IPS-NIHi11 (cell line): ENCODE measurements around the gene ZNF350.
A peak's percentile ranks its signal among the peaks of the same experiment; 100 is the strongest.
"Not testable (repeated sequence)": the region's sequence is repeated elsewhere in the genome, so short reads cannot be mapped to it uniquely, and the experiment has no call there.

Source experiments
- DNase-seq: peaks from one replicate; pipeline ENCODE4 v3.0.0; 2012; ENCODE audit warnings: mixed read lengths, low spot score

Gene ZNF350

DNA sequence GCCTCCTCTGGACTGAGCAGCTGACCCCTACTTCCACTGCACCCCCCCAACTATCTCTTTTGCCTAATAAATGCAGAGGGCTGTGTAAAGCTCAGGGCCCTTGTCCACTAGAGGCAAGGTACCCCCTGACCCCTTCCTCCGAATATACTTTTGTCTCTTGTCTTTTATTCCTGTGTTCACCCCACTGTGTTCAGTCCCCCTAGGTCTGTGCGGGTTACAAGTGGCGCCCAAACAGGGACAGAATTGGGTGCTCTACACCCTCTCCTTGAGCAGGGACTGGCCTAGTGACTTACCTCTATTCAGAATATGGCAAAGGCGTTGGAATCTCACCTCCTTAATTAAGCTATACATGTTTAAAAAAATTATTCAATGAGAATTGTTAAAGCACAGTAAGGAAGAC, 15.0 kb downstream of the ZNF350 start:
- DNase-seq = no peak

DNA sequence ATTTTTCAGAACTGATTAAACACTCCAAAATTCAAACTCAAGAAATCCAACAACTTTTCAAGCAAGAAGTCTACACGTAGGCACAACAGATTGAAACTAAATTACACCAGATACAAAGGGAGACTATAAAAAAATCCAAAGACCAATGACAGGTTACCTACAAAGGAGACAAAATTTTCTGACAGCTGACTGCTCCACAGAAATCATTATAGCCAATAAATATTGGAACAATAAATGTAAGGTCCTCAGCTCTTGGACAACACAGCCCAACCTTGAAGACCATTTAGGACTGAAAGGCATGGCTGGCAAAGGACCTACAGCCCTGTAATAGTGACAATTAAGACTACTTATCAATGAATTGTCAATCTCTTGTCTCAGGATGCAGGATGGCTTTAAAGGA, 15.9 kb downstream of the ZNF350 start:
- no peak for DNase-seq

DNA sequence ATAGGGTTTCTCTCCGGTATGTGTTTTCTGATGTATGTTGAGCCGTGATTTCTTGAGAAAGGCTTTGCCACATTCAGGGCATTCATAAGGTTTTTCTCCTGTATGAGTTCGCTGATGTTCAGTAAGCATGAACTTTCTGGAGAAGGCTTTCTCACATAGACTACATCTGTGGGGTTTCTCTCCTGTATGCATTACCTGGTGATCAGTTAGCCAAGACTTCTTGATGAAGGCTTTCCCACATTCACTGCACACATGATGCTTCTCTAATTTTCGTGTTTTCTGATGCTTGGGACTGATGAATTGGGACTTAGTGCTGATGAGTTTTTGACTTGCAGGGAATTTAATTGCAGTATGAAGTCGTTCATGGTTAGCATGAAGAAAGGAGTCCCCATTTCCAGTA, 21.1 kb downstream of the ZNF350 start:
- no peak for DNase-seq

DNA sequence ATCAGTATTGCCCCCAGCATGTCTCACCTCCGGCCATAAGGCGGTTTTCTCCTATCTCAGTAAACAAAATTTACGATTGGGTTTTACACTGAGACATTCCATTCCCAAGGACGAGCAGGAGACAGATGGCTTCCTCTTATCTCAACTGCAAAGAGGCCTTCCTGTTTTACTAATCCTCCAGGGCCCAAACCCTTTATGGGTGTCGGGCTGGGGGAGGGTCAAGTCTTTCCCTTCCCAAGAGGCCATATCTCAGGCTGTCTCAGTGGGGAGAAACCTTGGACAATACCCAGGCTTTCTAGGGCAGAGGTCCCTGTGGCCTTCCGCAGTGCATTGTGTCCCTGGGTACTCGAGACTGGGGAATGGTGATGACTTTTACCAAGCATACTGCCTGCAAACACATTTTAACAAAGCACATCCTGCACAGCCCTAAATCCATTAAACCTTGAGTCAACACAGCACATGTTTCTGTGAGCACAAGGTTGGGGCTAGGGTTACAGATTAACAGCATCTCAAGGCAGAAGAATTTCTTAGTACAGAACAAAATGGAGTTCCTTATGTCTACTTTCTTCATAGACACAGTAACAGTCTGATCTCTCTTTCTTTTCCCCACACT, 25.9 kb downstream of the ZNF350 start:
- DNase-seq = not testable (repeated sequence)

DNA sequence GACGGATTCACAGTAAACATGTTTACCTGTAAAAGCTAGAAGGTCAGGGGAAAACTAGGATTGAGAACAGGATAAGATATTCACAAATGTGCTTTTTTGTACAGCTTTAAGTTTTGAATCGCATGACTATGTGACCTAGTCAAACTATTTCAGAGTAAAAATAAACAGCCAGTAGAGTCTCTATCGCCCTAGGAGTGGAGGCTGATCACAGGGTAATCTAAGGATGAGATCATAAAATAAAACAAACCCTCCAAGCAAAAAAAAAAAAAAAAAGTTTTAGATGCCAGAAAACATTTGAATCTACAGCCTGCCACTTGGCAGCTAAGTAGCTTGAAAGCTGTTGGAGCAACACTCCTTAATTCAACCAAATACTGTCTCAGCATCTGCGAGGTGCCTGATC, 26.8 kb downstream of the ZNF350 start:
- DNase-seq = no peak

DNA sequence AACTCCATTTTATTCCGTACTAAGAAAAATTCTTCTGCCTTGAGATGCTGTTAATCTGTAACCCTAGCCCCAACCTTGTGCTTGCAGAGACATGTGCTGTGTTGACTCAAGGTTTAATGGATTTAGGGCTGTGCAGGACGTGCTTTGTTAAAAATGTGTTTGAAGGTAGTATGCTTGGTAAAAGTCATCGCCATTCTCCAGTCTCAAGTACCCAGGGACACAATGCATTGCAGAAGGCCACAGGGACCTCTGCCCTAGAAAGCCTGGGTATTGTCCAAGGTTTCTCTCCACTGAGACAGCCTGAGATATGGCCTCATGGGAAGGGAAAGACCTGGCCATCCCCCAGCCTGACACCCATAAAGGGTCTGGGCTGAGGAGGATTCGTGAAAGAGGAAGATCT, 28.8 kb downstream of the ZNF350 start:
- DNase-seq = not testable (repeated sequence)

DNA sequence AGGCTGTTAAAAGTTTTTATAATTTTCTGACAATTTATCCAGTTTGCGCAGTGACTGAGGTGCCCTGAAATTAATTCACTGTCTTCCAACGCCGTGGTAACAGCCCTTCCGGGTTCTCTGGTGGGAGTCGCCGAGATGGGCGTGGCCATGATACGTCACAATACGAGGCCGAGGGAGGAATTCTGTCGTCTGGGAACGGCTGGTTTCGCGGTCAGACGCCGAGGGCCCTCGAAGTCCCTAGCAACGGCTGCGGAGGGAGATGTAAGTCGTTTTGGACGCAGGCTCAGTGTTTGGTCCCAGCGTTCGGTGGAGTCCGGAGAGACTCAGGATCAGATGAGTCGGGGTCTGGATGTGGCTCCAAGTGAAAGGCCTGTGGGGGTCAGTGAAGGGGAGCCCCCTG, 37.7 kb downstream of the ZNF350 start:
- no peak for DNase-seq

DNA sequence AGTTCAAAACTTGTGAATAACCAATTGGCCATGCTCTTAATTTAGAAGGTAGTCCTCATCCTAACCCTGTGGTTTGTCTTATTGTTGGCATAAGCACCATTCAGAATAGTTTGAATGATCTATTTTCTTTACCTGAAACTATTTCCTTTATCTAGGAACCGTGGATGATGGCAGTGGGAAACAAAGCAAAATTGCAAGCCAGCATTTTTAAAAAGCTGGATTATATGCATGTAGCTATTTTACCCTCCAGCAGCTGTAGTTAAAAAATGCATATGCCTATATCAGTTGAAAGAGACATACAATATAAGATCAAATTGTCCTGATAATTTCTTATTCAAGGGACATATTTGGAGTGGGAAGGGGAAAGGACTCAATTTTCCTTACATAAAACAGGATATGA, 40.0 kb downstream of the ZNF350 start:
- DNase-seq = no peak

DNA sequence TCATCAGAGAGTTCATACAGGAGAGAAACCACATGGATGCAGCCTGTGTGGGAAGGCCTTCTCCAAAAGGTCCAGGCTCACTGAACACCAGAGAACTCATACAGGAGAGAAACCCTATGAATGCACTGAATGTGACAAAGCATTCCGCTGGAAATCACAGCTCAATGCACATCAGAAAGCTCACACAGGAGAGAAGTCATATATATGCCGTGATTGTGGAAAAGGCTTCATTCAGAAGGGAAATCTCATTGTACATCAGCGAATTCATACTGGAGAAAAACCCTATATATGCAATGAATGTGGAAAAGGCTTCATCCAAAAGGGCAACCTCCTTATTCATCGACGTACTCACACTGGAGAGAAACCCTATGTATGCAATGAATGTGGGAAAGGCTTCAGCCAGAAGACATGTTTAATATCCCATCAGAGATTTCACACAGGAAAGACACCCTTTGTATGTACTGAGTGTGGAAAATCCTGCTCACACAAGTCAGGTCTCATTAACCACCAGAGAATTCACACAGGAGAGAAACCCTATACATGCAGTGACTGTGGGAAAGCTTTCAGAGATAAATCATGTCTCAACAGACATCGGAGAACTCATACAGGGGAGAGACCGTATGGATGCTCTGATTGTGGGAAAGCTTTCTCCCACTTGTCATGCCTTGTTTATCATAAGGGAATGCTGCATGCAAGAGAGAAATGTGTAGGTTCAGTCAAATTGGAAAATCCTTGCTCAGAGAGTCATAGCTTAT, 41.7 kb downstream of the ZNF350 start:
- DNase-seq = no peak

DNA sequence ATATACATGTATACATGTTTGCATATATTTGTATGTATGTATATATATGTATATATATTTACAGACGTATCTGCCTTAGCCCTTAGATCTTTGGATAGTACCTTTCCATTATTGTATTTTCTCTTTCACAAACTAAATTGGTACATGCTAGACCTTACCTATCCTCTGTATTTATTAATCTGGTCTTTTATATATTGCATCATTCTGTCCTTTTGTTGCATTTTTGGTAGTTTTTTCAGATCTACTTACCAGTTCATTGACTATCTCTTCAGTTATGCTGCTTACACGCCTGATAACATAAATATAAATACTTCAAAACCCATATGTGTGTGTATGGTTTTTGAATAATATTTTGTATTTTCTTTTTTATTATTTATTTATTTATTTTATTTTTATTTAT, 47.7 kb downstream of the ZNF350 start:
- no peak for DNase-seq

DNA sequence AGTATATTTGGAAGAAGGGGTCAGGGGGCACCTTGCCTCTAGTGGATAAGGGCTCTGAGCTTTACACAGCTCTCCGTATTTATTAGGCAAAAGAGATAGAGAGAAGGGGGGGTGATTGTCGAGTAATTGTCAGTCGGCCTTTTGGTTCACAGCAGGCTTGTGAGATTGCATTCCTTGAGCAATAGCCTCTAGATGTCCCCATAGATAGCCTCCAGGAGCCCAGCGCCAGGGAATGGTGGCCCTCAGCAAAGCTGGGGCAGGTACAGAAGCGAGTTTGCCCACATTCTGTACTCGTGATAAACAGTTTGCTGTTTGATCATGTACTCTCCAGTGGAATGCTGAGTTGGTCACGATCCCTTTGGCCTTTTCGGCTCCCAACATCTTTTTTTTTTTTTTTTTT, 54.7 kb downstream of the ZNF350 start:
- no peak for DNase-seq

DNA sequence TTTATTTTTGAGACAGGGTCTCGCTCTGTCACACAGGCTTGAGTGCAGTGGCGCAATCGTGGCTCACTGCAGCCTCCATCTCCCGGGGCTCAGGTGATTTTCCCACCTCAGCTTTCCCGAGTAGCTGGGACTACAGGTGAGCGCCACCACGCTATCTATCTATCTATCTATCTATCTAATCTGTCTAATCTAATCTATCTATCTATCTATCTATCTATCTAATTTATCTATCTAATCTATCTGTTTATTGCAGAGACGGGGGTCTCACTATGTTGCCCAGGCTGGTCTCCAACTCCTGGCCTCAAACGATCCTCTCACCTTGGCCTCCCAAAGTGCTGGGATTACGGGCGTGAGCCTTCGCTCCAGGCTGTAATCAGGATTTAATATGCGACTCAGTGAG, 58.8 kb downstream of the ZNF350 start:
- no peak for DNase-seq

DNA sequence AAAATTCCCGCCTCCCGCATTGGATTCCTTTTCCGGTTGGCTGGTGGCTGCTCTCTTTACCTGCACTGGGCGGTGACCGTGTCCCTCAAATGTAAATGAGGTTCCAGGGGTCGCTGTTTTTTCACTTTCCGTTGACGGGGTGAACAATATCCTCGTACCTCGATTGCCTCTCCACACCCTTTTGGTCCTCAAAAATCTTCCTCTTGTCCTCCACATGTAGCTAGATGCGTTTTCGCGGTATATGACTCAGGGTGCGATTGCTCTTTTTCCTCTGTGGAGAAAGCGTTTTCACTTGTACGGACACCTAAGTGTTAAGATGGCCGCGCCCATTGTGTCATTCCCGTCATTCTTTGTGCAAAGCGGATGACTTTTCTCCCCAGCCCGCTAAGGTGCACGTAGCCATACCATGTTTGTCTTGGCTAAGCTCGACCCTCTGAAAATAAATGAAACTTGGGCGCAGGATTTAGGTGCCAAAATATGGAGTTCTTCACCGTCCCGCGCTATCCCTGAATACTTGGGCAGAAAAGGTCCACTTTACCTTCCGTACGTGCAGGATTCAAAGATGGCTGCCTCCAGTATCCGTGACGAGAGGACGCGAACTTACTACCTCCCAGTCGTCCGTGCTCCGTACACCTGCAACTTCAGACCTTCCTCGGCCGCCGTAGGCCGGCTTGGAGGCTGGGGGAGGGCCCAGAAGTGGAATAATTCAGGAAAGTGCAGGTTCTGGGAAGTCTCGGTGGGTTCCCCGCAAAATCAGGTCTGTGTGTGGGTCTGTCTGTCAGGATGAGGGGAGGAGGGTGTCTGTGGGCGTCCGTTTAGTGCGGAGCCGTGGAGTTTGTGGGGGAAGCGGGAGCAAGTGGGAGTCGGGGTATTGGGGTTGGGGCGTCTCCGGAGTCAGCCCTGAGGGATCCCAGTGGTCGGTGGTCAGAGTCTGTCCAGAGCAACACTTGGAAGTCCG, 59.6 kb downstream of the ZNF350 start, which contains the start of gene ZNF613:
ZNF613 (plus strand) TSS at position 689 of the 958 bp plus-strand sequence. CDS start 8,749 bp downstream, outside the sequence.
- DNase-seq = peak; percentile 91

DNA sequence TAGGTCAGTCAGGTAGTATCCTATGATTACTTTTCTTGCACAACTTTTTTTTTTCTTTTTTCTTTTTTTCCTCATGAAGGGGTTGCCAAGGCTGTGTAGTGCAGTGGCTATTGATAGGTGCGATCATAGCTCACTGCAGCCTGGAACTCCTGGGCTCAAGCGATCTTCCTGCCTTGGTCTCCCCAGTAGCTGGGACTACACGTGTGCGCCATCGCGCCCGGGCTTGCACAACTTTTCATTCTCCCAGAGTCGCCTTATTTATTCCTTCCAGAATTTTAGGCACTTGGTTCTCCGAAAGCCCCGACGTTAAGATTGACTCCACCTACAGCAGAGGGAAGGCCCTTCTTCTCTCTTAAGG, 60.2 kb downstream of the ZNF350 start:
- DNase-seq = no peak

DNA sequence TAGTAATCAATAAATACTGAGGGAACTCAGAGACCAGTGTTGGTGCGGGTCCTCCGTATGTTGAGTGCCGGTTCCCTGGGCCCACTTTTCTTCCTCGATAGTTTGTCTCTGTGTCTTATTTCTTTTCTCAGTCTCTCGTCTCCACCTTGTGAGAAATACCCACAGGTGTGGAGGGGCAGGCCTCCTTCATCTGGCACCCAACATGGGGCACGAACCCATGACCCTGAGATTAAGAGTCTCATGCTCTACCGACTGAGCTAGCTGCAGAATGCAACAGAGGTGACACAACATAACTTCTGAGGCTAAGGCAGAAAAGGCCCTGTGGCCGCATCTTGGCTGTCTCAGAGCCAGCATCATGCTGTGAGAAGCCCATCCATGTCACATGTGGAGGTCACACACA, 64.7 kb downstream of the ZNF350 start:
- no peak for DNase-seq

DNA sequence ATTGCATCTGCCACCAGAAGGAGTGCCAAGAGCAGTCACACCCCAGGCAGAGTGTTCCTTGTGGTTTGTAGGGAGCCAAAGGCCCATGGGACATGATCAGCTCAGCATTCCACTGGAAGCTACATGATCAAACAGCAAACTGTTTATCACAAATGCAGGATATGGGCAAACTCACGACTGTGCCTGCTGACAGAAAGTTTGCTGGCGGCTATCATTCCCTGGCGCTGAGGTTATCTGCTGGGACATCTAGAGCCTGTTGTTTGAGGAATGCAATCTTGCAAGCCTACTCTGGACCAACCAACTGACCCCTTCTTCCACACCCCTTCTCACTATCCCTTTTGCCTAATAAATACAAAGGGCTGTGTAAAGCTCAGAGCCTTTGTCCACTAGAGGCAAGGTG, 67.0 kb downstream of the ZNF350 start:
- no peak for DNase-seq

DNA sequence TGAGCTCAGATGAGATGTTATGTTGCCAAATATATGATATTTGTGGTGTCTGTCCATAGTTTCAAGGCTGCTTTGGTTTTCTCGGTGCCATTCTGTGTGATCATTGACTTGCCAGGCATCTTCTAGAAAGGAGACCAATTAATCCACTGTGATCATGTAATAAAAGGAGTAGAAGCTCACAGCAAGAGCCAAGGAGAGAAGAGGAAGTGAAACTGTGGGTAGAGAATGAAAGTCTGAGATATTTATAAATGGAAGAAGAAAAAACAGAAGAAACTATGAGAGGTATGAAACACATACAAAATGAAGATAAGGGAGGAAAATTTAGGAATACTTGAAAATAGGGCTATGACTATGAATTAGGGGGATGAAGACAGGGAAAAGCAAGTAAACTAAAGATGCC, 70.5 kb downstream of the ZNF350 start:
- no peak for DNase-seq

DNA sequence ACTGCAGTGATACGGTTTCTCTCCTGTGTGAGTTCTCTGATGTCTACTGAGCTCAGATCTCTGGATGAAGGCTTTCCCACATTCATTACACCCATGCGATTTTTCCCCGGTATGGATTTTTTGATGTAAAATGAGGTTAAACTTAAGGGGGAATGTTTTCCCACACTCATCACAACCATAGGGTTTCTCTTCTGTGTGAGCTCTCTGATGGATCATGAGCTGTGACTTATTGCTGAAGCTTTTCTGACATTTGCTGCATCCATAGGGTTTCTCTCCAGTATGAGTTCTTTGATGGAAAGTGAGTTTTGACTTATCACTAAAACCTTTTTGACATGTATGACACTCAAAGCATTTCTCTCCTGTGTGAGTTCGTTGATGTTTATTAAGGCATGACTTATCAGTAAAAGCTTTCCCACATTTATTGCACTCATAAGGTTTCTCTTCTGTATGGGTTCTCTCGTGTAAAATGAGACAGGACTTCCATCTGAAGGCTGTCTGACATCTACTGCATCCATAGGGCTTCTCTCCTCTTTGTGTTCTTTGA, 71.2 kb downstream of the ZNF350 start:
- DNase-seq = no peak
